IPS-18c (cell line): ENCODE data around the gene ZFYVE28.
"Not testable (repeated sequence)": the region's sequence is repeated elsewhere in the genome, so short reads cannot be mapped to it uniquely, and the experiment has no call there.

ENCODE experiments used
- H3K4me3 ChIP-seq: 2 replicates; pipeline ENCODE4 v1.7.0; 2013; ENCODE audit warnings: low read depth, mild to moderate bottlenecking, low read length, moderate library complexity; ENCODE audit not compliant: insufficient read depth
- H3K9me3 ChIP-seq: one replicate; pipeline ENCODE4 v1.6.1; 2013; ENCODE audit warnings: mild to moderate bottlenecking, low read length, moderate library complexity; ENCODE audit not compliant: control insufficient read depth, insufficient read depth

The ZFYVE28 gene

DNA sequence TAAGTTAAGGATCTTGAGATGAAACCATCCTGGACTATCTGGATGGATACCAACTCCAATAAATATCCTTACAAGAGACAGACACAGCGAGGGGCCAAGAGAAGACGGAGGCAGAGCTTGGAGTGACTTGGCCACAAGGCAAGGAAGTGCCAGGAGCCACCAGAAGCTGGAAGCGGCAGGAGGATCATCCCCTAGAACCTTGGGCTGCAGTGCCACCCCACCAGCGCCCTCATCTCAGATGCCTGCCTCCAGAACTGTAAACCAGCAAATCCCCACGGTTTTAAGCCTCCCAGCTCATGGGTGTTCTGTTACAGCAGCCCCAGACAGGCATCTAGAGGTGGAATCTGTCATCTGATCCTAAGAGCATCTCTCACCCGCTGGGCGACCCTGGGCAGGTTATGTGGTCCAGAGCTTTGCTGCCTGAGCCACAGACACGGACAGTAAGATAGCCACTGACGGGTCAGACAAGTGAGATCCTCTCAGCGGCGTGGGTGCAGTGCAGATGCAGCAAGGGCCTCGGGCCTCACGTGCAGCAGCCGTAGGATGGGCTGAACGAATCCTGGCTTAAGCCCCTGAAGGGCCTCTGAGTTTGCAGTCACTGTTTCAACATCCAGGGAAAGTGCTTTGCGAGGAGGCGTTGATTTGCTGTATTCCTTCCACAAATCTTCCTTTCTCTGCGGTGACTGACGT lies 131.4 kb downstream of the ZFYVE28 start:
- H3K9me3 ChIP-seq: no peaks in the 10 kb centered on the region
- no peak overlapping the region for H3K4me3 ChIP-seq

DNA sequence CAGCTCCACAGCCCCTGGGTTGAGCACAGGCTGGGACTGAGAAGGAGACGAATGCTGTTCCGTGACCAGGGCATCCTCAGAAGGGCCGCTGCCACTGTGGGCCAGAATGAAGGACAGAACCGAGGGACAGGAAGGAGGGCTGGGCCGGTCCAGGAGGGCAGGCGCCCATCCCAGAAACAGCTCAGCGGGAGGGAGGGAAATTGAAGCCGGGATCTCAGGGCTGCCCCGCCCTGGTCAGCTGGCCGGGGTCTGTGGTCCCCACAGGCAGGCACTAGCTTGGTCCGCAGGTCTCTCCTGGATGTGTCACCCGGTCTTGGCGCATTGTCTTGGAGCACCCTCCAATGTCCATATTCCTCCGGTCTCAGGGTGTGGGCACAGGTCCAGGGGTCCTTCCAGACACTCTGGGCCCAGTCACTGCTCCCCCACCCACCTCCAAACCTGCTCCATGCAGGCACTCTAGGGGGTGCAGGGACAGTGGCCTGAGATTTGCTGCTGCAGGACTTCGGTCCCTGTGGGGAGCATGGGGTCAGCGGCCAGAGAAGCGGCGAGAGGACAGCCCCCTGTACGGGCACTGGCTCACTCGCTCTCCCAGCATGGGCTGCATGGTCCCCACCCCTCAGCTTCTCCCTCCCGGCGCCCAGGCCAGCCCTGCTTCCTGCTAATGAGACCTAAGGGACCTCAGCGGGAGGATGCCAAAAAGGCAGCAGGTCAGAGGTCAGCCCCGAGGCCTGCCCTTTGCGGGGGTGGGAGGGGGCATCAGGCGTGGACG lies 132.6 kb downstream of the ZFYVE28 start:
- Histone ChIP-seq H3K4me3 (no peak overlapping the region), H3K9me3 (no peaks in the 10 kb centered on the region)

- Histone ChIP-seq H3K4me3 (no peak overlapping the region), H3K9me3 (no peaks in the 10 kb centered on the region)
Measured at GRCh38 chr4:2284934-2285612, 133.4 kb downstream of the ZFYVE28 start.

DNA sequence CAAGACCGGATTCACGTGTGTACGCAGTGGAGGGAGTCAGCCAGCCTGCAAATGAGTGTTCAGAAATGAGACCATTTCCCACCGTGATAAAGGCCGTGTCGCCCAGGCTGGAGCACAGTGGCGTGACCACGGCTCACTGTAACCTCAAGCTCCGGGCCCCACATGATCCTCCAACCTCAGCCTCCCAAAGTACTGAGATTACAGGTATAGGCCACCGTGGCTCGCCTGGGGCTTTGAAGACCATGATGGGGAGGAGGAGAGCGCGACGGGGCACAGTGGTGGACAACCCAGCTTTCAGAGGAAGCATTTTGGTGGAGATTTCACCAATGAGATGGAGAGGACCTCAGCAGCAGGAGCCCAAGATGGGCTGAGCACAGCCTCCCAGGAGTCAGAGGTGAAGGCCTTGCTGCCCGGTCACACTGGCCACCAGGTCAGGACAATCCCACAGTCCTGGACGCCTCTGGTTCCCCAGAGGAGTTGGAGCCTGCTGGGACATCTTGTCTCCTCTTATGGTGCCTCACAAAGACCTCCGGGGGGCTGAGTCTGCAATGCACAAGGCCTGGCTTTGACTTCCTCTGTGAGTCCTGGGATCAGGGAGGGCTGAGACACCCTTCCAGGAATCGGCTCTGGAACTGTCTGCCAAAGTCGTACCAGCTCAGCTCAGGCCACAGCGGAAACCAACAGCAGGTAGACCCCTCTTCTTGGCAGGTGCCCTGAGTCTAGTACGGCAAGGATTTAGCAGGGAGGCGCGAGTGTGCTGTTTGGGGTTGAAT lies 134.1 kb downstream of the ZFYVE28 start:
- no peaks in the 10 kb centered on the region for H3K9me3 ChIP-seq
- no peak overlapping the region for H3K4me3 ChIP-seq

GRCh38 chr4:2283199-2283711 lies 135.2 kb downstream of the ZFYVE28 start:
- Histone ChIP-seq H3K9me3 (no peaks in the 10 kb centered on the region), H3K4me3 (no peak overlapping the region)

GRCh38 chr4:2281575-2282343 lies 136.7 kb downstream of the ZFYVE28 start:
- H3K4me3 ChIP-seq: no peak overlapping the region
- no peaks in the 10 kb centered on the region for H3K9me3 ChIP-seq

- no peaks in the 10 kb centered on the region for H3K9me3 ChIP-seq
Measured at GRCh38 chr4:2280531-2281300, 137.7 kb downstream of the ZFYVE28 start.

DNA sequence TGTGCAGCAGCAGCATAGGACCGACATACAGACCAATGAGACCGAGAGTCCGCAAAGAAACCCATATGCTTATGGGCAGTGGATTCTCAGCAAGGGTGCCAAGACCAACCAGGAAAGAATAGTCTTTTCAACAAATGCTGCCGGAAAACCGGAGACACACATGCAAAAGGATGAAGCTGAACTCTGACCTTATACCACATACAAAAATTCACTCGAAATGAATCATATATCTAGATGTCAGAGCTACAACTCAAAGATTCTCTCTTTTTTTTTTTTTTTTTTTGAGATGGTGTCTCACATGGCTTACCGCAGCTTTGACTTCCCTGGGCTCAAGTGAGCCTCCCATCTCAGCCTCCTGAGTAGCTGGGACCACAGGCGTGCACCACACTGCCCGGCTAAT lies 140.5 kb downstream of the ZFYVE28 start:
- Histone ChIP-seq H3K9me3 (no peaks in the 10 kb centered on the region), H3K4me3 (no peak overlapping the region)

More at GRCh38 chr4:2280531-2281300, 137.7 kb downstream of the ZFYVE28 start:
- H3K4me3 ChIP-seq: no peak overlapping the region

GRCh38 chr4:2276581-2277325 lies 141.7 kb downstream of the ZFYVE28 start:
- Histone ChIP-seq H3K9me3 (no peaks in the 10 kb centered on the region), H3K4me3 (no peak overlapping the region)

- Histone ChIP-seq H3K4me3 (no peak overlapping the region), H3K9me3 (no peaks in the 10 kb centered on the region)
Measured at GRCh38 chr4:2275546-2276251, 142.7 kb downstream of the ZFYVE28 start.

DNA sequence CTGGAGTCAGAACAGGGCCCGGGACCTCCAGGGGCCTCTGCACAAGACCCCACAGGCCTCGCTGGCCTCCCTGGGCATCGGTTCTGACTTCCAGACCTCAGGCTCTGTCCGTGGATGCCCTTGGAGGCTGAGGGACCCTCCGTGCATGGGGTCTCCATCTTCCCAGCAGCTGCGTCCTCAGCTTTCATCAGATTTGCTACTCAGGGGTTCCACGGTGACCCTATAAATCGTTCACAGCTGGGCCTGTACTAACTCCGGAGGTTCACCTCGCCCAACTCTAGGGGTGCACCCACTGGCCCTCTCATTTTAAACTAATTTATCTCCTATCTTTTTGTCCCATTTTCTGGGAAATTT lies 143.4 kb downstream of the ZFYVE28 start:
- H3K9me3 ChIP-seq, H3K4me3 ChIP-seq: not testable (repeated sequence)

GRCh38 chr4:2274320-2275043 lies 144.0 kb downstream of the ZFYVE28 start:
- no peak overlapping the region for H3K4me3 ChIP-seq

DNA sequence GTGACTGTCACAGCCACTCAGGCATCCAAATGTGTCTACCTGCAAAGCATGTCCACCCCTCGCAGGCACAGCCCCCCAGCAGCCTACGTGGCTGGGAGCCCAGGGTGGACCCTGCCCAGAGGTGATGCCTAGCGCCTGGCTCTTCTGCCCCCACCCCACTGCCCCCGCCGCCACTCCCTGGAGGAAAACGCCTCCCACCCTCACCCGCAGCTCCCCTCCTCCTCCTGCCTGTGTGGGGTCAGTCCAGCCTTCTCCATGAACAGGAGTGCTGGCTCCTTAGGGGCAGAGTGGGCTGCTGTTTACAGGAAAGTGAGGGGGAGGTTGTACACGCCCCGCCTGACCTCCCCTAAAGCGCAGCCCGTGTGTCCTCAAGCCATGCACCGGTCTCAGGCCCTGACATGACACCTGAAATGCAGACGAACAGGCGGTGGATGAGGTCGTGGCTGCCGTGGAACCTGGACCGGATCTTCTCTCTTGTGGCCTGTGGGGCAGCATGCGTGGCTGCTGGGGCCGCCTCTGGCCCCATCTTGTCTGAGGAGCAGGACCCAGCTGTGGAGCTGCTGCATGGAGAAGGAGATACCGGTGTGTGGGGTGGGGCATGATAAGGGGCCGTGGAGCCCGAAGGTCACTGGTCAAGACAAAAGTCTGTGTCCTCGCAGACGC lies 144.7 kb downstream of the ZFYVE28 start:
- Histone ChIP-seq H3K4me3 (no peak overlapping the region), H3K9me3 (no peaks in the 10 kb centered on the region)

More at GRCh38 chr4:2274320-2275043, 144.0 kb downstream of the ZFYVE28 start:
- no peaks in the 10 kb centered on the region for H3K9me3 ChIP-seq

DNA sequence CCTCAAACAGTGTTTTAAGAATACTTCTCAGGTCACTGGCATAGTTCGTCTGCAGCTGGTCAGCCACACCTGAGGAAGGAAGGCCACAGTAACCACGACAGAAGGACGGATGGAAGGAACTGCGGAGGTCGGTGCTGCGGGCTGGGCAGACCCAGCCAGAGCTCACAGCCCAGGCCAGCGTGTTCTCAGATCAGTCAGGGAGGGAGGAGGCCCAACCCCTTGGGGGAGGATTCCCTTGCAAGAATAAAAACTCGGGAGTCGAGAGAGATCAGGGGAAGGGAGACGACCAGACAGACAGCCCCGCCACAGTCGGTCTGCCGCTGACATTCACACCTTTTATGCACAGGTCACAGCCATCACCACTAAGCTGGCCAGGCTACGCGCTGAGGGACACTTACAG lies 145.2 kb downstream of the ZFYVE28 start:
- H3K4me3 ChIP-seq: no peak overlapping the region
- H3K9me3 ChIP-seq: no peaks in the 10 kb centered on the region
